ENCODE measurements around the gene TRAK1.

DNA sequence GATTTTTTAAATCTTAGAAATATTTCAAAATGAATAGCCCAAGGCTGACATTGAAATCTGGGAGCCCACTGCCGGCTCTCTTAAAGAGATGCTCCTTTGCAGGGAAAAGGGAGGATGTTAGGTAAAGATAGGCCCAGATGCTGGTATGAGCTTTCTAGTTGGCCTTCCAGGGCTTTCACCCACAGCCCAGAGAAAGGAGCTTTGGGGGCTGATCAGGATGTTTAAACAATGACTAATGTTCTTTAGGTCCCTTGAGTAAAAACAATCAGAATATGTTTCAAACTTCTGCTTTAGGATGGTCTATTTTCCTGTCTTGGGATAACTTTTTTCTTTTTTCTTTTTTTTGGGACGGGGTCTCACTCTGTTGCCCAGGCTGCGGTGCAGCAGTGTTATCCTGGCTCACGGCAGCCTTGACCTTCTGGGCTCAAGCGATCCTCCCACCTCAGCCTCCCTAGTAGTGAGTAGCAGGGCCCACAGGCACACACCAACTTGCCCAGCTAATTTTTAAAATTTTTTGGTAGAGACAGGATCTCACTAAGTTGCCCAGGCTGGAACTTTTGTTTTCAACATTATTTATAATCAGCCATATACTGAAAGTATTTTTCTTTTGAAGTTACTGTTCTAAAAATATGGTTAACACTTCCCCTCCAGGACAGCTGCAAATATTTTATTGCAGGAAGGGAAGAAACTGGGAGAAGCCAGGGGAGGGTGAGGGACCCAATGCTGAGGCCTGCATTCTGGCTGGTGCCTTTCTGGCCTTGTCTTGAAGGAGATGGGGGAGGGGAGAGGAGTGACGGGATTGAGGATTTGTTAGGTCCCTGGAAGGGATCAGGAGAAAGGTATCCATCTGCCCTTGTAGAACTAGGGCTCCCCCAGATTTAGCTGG, 70.1 kb downstream of the TRAK1 start:
- TF ChIP-seq POLR2A (IDR thresholded peaks at IDR 0.05) (no peak), CTCF (IDR thresholded peaks at IDR 0.05) (no peak), POLR2AphosphoS5 (IDR thresholded peaks at IDR 0.05) (no peak)
